ENCODE results near the gene PHACTR2.
"Not testable (repeated sequence)": the region's sequence is repeated elsewhere in the genome, so short reads cannot be mapped to it uniquely, and the experiment has no call there.

The PHACTR2 gene

GRCh38 chr6:143873600-143873999 is 195.8 kb downstream of the PHACTR2 start:
- not testable (repeated sequence) for DNase-seq

GRCh38 chr6:143874503-143874902 is 196.7 kb downstream of the PHACTR2 start:
- DNase-seq, result not testable (repeated sequence)

GRCh38 chr6:143877584-143878271 is 200.0 kb downstream of the PHACTR2 start:
- no peak for DNase-seq

GRCh38 chr6:143878272-143878760 is 200.6 kb downstream of the PHACTR2 start:
- no peak for DNase-seq

- DNase-seq, result no peak
Measured at GRCh38 chr6:143880412-143880811, 202.6 kb downstream of the PHACTR2 start.

Data from stimulated activated CD8-positive, alpha-beta memory T cell treated with anti-CD3 and anti-CD28 coated beads, Interleukin-4, amount 100 ng/mL, for 48 hours (primary cell).